T-helper 22 cell (primary cell): ENCODE data around the gene NR1H3.
"Not testable (repeated sequence)": the region's sequence is repeated elsewhere in the genome, so short reads cannot be mapped to it uniquely, and the experiment has no call there.

Source experiments
- DNase-seq: peaks from one replicate; pipeline ENCODE4 v3.0.0-alpha.2; 2020; ENCODE audit warnings: low read depth

NR1H3 gene

GRCh38 chr11:47306484-47306844 is 48.7 kb downstream of the NR1H3 start:
- no peak for DNase-seq

GRCh38 chr11:47308050-47308823 is 50.4 kb downstream of the NR1H3 start:
- DNase-seq: no peak

GRCh38 chr11:47314992-47315391 is 57.2 kb downstream of the NR1H3 start:
- no peak for DNase-seq

GRCh38 chr11:47316501-47316900 is 58.7 kb downstream of the NR1H3 start:
- DNase-seq: not testable (repeated sequence)

GRCh38 chr11:47317064-47317828 is 59.5 kb downstream of the NR1H3 start:
- no peak for DNase-seq

GRCh38 chr11:47318166-47318565 is 60.4 kb downstream of the NR1H3 start:
- no peak for DNase-seq
